GM18507 (cell line): ENCODE results near the gene NAPA.

ENCODE experiments used
- DNase-seq: peaks from one replicate; pipeline ENCODE4 v3.0.0; 2011; ENCODE audit warnings: low read depth; ENCODE audit not compliant: insufficient read length; ENCODE audit errors: extremely low spot score
- FAIRE-seq: peaks from 2 replicates; lab custom pipeline; 2011; peaks lifted over from hg19 to GRCh38; lab: Jason Lieb, UNC

The NAPA gene

GRCh38 chr19:47529018-47529742, 14.3 kb upstream of the NAPA start:
- DNase-seq, result no peak
- no peak for FAIRE-seq

- FAIRE-seq (no peak), DNase-seq (no peak)
Observed at GRCh38 chr19:47526798-47527197, 11.9 kb upstream of the NAPA start.

GRCh38 chr19:47523473-47523872, 8.6 kb upstream of the NAPA start:
- FAIRE-seq, result no peak
- no peak for DNase-seq

- DNase-seq (no peak), FAIRE-seq (no peak)
Observed at GRCh38 chr19:47521473-47522180, 6.8 kb upstream of the NAPA start.

GRCh38 chr19:47520839-47521238, 6.0 kb upstream of the NAPA start:
- FAIRE-seq (no peak), DNase-seq (no peak)

- FAIRE-seq, result no peak
- DNase-seq, result no peak
Observed at GRCh38 chr19:47520343-47520806, 5.5 kb upstream of the NAPA start.

- FAIRE-seq, result no peak
- DNase-seq, result no peak
Observed at GRCh38 chr19:47518854-47519253, 4.0 kb upstream of the NAPA start.

GRCh38 chr19:47518139-47518538, 3.3 kb upstream of the NAPA start:
- FAIRE-seq (peak; percentile 96), DNase-seq (peak; percentile 74)

- FAIRE-seq, result no peak
- no peak for DNase-seq
Observed at GRCh38 chr19:47514151-47514868, 553 bp downstream of the NAPA start.

- no peak for FAIRE-seq
- no peak for DNase-seq
Observed at GRCh38 chr19:47512948-47513319, 1.9 kb downstream of the NAPA start.

- DNase-seq, result no peak
Observed at GRCh38 chr19:47512183-47512947, 2.5 kb downstream of the NAPA start.

GRCh38 chr19:47511681-47512080, 3.2 kb downstream of the NAPA start:
- FAIRE-seq (no peak), DNase-seq (no peak)

More at GRCh38 chr19:47512183-47512947, 2.5 kb downstream of the NAPA start:
- no peak for FAIRE-seq

GRCh38 chr19:47511128-47511517, 3.7 kb downstream of the NAPA start:
- DNase-seq, result no peak
- no peak for FAIRE-seq

- no peak for DNase-seq
- no peak for FAIRE-seq
Observed at GRCh38 chr19:47510516-47511127, 4.2 kb downstream of the NAPA start.

GRCh38 chr19:47509973-47510372, 4.9 kb downstream of the NAPA start:
- FAIRE-seq, result no peak

GRCh38 chr19:47509170-47509847, 5.6 kb downstream of the NAPA start:
- DNase-seq, result no peak
- no peak for FAIRE-seq

More at GRCh38 chr19:47509973-47510372, 4.9 kb downstream of the NAPA start:
- DNase-seq, result no peak

GRCh38 chr19:47508721-47509120, 6.1 kb downstream of the NAPA start:
- FAIRE-seq, result no peak

GRCh38 chr19:47507924-47508553, 6.8 kb downstream of the NAPA start:
- FAIRE-seq (no peak), DNase-seq (no peak)

More at GRCh38 chr19:47508721-47509120, 6.1 kb downstream of the NAPA start:
- DNase-seq, result no peak
